Liver (tissue), 9 donors: ENCODE data around the gene ACIN1. TPM values are rescaled to one million over a fixed set of nuclear protein-coding genes. Genes with fewer than 3 reads are reported as not detected.

ENCODE experiments used
- DNase-seq: peaks from one replicate; pipeline ENCODE4 v3.0.0-alpha.2; 2017; ENCODE audit warnings: low spot score
- H3K27ac ChIP-seq, 2 donors: one replicate each; pipeline ENCODE4 v1.7.0; 2013; ENCODE audit warnings: inconsistent platforms in 2 of 2, low read length in 2 of 2, control low read depth in 1 of 2, low read depth in 1 of 2, mild to moderate bottlenecking in 1 of 2
- H3K27me3 ChIP-seq, 4 donors: one replicate each; pipeline versions ENCODE4 v1.6.1 to v1.7.0; 2013; ENCODE audit warnings: low read length in 3 of 4, inconsistent platforms in 1 of 4, mild to moderate bottlenecking in 1 of 4, moderate library complexity in 1 of 4; ENCODE audit not compliant: control insufficient read depth in 4 of 4, insufficient read depth in 4 of 4
- H3K36me3 ChIP-seq, 4 donors: one replicate each; pipeline versions ENCODE4 v1.6.1 to v1.7.0; 2013; ENCODE audit warnings: low read length in 3 of 4, mild to moderate bottlenecking in 3 of 4, low read depth in 1 of 4, moderate library complexity in 1 of 4; ENCODE audit not compliant: control insufficient read depth in 4 of 4, insufficient read depth in 3 of 4
- H3K4me1 ChIP-seq, 4 donors: one replicate each; pipeline versions ENCODE4 v1.6.1 to v1.7.0; 2013; ENCODE audit warnings: low read length in 3 of 4, mild to moderate bottlenecking in 3 of 4, moderate library complexity in 1 of 4; ENCODE audit not compliant: control insufficient read depth in 4 of 4, insufficient read depth in 4 of 4
- H3K4me3 ChIP-seq, 3 donors: one replicate each; pipeline versions ENCODE4 v1.6.1 to v1.7.0; 2013; ENCODE audit warnings: low read length in 3 of 3, control low read depth in 1 of 3, low read depth in 1 of 3, mild to moderate bottlenecking in 1 of 3
- H3K9ac ChIP-seq, 2 donors: one replicate each; pipeline ENCODE4 v1.7.0; 2013; ENCODE audit warnings: low read length in 2 of 2, mild to moderate bottlenecking in 2 of 2, moderate library complexity in 2 of 2, control low read depth in 1 of 2, low read depth in 1 of 2
- H3K9me3 ChIP-seq, 4 donors: one replicate each; pipeline versions ENCODE4 v1.6.1 to v1.7.0; 2013; ENCODE audit warnings: low read length in 3 of 4; ENCODE audit not compliant: control insufficient read depth in 4 of 4
- EGR1 ChIP-seq, 2 donors: IDR thresholded peaks; 2 replicates each; pipeline ENCODE4 v1.6.1; 2016 to 2018; ENCODE audit warnings: antibody characterized with exemption in 2 of 2, low read depth in 2 of 2
- FOXA1 ChIP-seq: IDR thresholded peaks from 2 replicates; pipeline ENCODE4 v1.6.1; 2016; ENCODE audit warnings: antibody characterized with exemption
- FOXA2 ChIP-seq: IDR thresholded peaks from 2 replicates; pipeline ENCODE4 v1.6.1; 2016; ENCODE audit warnings: antibody characterized with exemption
- GABPA ChIP-seq, 2 donors: IDR thresholded peaks in 1 of 2; conservative IDR thresholded peaks in 1 of 2; 2 replicates each; pipeline ENCODE4 v1.6.1; 2016; ENCODE audit warnings: antibody characterized with exemption in 2 of 2, mild to moderate bottlenecking in 1 of 2, moderate library complexity in 1 of 2
- HNF4A ChIP-seq, 2 donors: conservative IDR thresholded peaks; 2 replicates each; pipeline ENCODE4 v1.6.1; 2016; ENCODE audit warnings: antibody characterized with exemption in 2 of 2, mild to moderate bottlenecking in 2 of 2
- HNF4G ChIP-seq: IDR thresholded peaks from 2 replicates; pipeline ENCODE4 v1.6.1; 2016; ENCODE audit warnings: antibody characterized with exemption
- RAD21 ChIP-seq, 2 donors: IDR thresholded peaks; 2 replicates each; pipeline ENCODE4 v1.6.1; 2016; ENCODE audit warnings: antibody characterized with exemption in 2 of 2, mild to moderate bottlenecking in 2 of 2
- RXRA ChIP-seq, 2 donors: IDR thresholded peaks; 2 replicates each; pipeline ENCODE4 v1.6.1; 2017 to 2018; ENCODE audit warnings: antibody characterized with exemption in 2 of 2, mild to moderate bottlenecking in 1 of 2
- SP1 ChIP-seq: IDR thresholded peaks from 2 replicates; pipeline ENCODE4 v1.6.1; 2018; ENCODE audit warnings: antibody characterized with exemption, mild to moderate bottlenecking
- TAF1 ChIP-seq: conservative IDR thresholded peaks from 2 replicates; pipeline ENCODE4 v1.6.1; 2016; ENCODE audit warnings: antibody characterized with exemption, mild to moderate bottlenecking
- YY1 ChIP-seq: IDR thresholded peaks from 2 replicates; pipeline ENCODE4 v1.6.1; 2016; ENCODE audit warnings: antibody characterized with exemption, mild to moderate bottlenecking
- WGBS: extraction: QIAGEN DNeasy Blood & Tissue Kit; methylation state at CpG from one replicate; pipeline ENCODE4 v1.1.7; 2013; 5-methylcytosine and 5-hydroxymethylcytosine counted together
- polyA plus RNA-seq, 2 donors: library from polyadenylated mRNA; stranded (reverse) in 1 of 2; unstranded in 1 of 2; fragments of 200-250 nt in 1 of 2; fragments of >200 nt in 1 of 2; fragmentation: Nextera tagmentation in 1 of 2; extraction: Ambion mirVana in 1 of 2; gene quantifications; one replicate each; pipeline versions ENCODE4 v1.2.1 to v1.2.3, GENCODE V29; 2013 to 2015
- total RNA-seq, 2 donors: library from RNA; depleted of rRNA; stranded (reverse); fragments of >200 nt; gene quantifications; one replicate each; pipeline ENCODE4 v1.2.3, GENCODE V29; 2014
- TF ChIP-seq, protein P1 (sequence below): IDR thresholded peaks from 2 replicates; pipeline ENCODE4 v1.6.1; 2016; ENCODE audit warnings: antibody characterized with exemption
- TF ChIP-seq, protein P2 (sequence below): IDR thresholded peaks from 2 replicates; pipeline ENCODE4 v1.6.1; 2016; ENCODE audit warnings: antibody characterized with exemption
- TF ChIP-seq, protein P3 (sequence below): IDR thresholded peaks from 2 replicates; pipeline ENCODE4 v1.6.1; 2016; ENCODE audit warnings: antibody characterized with exemption
- TF ChIP-seq, protein P4 (sequence below): IDR thresholded peaks from 2 replicates; pipeline ENCODE4 v1.6.1; 2016; ENCODE audit warnings: antibody characterized with exemption, mild to moderate bottlenecking
- donor health status: healthy.
- donor health status: healthy.
- donor health status: healthy.
- donor health status: healthy.
- donor health status: healthy.

Gene ACIN1
- total and polyA plus RNA-seq, 4 donors = 8.1 to 50.6 (median 37.1) TPM

DNA sequence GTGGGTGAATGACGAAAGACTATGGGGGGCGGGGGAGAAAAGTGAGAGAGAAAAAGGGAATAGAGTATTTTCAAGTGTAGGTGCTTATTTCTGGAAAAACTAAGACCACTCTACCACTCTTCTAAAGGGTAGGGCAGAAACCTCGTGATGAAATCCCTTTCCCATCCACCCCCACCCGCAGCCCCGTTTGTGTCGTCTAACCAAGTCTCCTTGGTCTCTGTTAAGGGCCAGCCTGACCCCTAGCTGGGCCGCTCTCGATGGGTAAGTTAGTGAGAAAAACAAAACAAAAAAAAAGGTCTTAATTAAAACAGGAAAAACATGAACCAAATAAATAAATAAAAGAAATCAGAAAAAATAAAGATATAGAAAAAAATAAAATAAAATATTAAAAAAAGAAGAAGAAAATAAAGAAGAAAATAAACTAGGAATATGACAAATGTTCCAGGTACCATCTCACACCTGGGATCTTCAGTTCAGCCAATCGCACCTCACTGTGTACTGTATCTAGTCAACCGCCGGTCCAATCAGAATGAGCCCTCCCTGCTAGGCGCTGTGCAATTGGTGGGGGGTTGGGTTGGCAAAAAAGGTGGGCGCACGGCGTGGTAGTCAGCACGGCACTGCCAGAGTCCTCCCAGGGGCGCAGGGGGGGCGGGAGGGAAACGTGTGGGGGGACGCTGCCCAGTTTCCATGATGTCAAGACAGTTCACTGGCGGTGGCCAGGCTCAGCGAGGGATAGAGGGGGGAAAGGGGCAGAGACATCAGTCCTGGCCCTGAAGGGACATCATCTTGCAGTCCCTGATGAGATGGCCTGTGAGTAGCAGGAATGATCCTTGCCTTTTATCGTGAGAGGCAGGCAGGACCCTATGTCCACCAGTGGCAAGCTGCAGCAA is 27.8 kb downstream of the ACIN1 start:
- Histone ChIP-seq H3K27ac (no peak overlapping the region), H3K4me3 (no peak overlapping the region), H3K27me3 (no peaks in the 10 kb centered on the region), H3K4me1 (peaks cover 2 to 25% (median 15%) of the 10 kb centered on the region in 4 donors), H3K36me3 (peaks cover 14 to 53% (median 44%) of the 10 kb centered on the region in 4 donors), H3K9ac (no peak overlapping the region), H3K9me3 (no peaks in the 10 kb centered on the region)
- TF ChIP-seq, protein P1, sequence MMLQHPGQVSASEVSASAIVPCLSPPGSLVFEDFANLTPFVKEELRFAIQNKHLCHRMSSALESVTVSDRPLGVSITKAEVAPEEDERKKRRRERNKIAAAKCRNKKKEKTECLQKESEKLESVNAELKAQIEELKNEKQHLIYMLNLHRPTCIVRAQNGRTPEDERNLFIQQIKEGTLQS = no peak
- TF ChIP-seq SP1 = no peak
- no peak for TF ChIP-seq HNF4G
- no peak for TF ChIP-seq TAF1
- TF ChIP-seq, protein P2, sequence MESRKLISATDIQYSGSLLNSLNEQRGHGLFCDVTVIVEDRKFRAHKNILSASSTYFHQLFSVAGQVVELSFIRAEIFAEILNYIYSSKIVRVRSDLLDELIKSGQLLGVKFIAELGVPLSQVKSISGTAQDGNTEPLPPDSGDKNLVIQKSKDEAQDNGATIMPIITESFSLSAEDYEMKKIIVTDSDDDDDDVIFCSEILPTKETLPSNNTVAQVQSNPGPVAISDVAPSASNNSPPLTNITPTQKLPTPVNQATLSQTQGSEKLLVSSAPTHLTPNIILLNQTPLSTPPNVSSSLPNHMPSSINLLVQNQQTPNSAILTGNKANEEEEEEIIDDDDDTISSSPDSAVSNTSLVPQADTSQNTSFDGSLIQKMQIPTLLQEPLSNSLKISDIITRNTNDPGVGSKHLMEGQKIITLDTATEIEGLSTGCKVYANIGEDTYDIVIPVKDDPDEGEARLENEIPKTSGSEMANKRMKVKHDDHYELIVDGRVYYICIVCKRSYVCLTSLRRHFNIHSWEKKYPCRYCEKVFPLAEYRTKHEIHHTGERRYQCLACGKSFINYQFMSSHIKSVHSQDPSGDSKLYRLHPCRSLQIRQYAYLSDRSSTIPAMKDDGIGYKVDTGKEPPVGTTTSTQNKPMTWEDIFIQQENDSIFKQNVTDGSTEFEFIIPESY = no peak
- TF ChIP-seq YY1 = no peak
- no peak for TF ChIP-seq RAD21 (IDR thresholded peaks at IDR 0.05)
- no peak for TF ChIP-seq GABPA (IDR thresholded peaks at IDR 0.05 in 1 of 2, conservative IDR thresholded peaks at IDR 0.05 in 1 of 2)
- TF ChIP-seq FOXA1 = no peak
- DNase-seq = no peak
- WGBS = 92% methylated on average over 23 of the region's 23 CpGs

DNA sequence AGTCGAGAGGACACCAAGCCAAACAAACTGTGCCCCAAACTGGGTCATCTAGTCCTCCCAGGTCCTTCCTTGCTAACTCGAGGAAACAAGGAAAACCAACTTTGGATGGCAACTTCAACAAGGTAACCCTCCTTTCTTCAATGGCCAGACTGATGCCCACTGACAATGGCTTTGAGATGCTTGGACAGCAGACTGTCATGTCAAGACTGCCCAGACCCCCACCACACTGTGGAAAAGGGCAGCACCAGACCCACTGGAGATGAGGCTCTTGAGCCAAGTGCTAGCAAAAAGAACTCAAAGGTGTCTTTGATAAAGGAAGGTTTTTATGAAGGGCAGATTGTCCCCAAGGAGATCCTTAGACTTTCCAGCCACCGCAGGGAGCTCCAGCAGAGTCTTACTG is 28.6 kb downstream of the ACIN1 start:
- TF ChIP-seq FOXA2 (no peak), YY1 (no peak), RXRA (IDR thresholded peaks at IDR 0.05) (no peak), EGR1 (IDR thresholded peaks at IDR 0.05; ENCODE audit: low read depth in 2 of 2) (no peak), HNF4G (no peak)
- TF ChIP-seq, protein P1 = no peak
- no peak overlapping the region for H3K27ac ChIP-seq
- H3K36me3 ChIP-seq = peaks cover 14 to 55% (median 46%) of the 10 kb centered on the region in 4 donors
- no peak overlapping the region for H3K4me3 ChIP-seq
- H3K4me1 ChIP-seq = peaks cover 0 to 20% (median 9%) of the 10 kb centered on the region in 4 donors
- DNase-seq = no peak
- no peak overlapping the region for H3K9ac ChIP-seq
- H3K27me3 ChIP-seq = no peaks in the 10 kb centered on the region
- 90% methylated on average over 3 of the region's 3 CpGs for WGBS
- H3K9me3 ChIP-seq = no peaks in the 10 kb centered on the region

DNA sequence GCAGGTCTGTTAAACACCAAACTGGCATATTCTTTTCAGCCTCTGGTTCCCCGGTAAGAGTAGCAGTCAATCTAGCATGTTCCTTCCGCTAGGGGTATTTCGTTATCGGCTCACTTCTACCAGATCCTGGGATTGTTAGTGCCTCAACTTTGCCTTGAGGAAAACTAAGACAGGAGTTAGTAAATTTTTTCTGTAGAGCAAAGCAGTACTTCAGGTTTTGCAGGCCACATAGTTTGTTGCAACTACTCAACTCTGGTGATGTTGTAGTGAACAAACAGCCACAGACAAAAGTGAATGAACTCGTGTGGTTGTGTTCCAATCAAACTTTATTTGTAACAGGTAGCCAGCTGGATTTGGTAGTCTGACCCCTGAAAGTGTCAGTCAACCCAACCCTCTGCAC is 31.3 kb downstream of the ACIN1 start:
- H3K36me3 ChIP-seq = peaks cover 26 to 78% (median 60%) of the 10 kb centered on the region in 4 donors
- H3K4me3 ChIP-seq = no peak overlapping the region

More for the DNA sequence above, 31.3 kb downstream of the ACIN1 start:
- H3K4me1 ChIP-seq = peaks cover 0 to 3% (median 0%) of the 10 kb centered on the region in 4 donors
- H3K9ac ChIP-seq = no peak overlapping the region
- H3K9me3 ChIP-seq = no peaks in the 10 kb centered on the region
- TF ChIP-seq, protein P1 = no peak
- TF ChIP-seq EGR1 (IDR thresholded peaks at IDR 0.05; ENCODE audit: low read depth in 2 of 2) (no peak), RXRA (IDR thresholded peaks at IDR 0.05) (no peak), HNF4G (no peak), RAD21 (IDR thresholded peaks at IDR 0.05) (no peak), FOXA2 (no peak), FOXA1 (no peak), SP1 (no peak), HNF4A (conservative IDR thresholded peaks at IDR 0.05) (no peak)
- TF ChIP-seq, protein P2 = no peak
- TF ChIP-seq, protein P3, sequence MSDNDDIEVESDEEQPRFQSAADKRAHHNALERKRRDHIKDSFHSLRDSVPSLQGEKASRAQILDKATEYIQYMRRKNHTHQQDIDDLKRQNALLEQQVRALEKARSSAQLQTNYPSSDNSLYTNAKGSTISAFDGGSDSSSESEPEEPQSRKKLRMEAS = no peak
- TF ChIP-seq, protein P4, sequence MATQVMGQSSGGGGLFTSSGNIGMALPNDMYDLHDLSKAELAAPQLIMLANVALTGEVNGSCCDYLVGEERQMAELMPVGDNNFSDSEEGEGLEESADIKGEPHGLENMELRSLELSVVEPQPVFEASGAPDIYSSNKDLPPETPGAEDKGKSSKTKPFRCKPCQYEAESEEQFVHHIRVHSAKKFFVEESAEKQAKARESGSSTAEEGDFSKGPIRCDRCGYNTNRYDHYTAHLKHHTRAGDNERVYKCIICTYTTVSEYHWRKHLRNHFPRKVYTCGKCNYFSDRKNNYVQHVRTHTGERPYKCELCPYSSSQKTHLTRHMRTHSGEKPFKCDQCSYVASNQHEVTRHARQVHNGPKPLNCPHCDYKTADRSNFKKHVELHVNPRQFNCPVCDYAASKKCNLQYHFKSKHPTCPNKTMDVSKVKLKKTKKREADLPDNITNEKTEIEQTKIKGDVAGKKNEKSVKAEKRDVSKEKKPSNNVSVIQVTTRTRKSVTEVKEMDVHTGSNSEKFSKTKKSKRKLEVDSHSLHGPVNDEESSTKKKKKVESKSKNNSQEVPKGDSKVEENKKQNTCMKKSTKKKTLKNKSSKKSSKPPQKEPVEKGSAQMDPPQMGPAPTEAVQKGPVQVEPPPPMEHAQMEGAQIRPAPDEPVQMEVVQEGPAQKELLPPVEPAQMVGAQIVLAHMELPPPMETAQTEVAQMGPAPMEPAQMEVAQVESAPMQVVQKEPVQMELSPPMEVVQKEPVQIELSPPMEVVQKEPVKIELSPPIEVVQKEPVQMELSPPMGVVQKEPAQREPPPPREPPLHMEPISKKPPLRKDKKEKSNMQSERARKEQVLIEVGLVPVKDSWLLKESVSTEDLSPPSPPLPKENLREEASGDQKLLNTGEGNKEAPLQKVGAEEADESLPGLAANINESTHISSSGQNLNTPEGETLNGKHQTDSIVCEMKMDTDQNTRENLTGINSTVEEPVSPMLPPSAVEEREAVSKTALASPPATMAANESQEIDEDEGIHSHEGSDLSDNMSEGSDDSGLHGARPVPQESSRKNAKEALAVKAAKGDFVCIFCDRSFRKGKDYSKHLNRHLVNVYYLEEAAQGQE = no peak
- DNase-seq = no peak
- no peak overlapping the region for H3K27ac ChIP-seq
- H3K27me3 ChIP-seq = no peaks in the 10 kb centered on the region
- 85% methylated on average over 5 of the region's 5 CpGs for WGBS
